Activated CD4-positive, alpha-beta T cell treated with anti-CD3 and anti-CD28 coated beads, Interleukin-2, amount 50 U/mL, for 4 hours (primary cell): ENCODE measurements around the gene CDC6.

Experiments used
- DNase-seq, 2 experiments: peaks; one replicate each; pipeline ENCODE4 v3.0.0-alpha.2; 2020

Gene CDC6

DNA sequence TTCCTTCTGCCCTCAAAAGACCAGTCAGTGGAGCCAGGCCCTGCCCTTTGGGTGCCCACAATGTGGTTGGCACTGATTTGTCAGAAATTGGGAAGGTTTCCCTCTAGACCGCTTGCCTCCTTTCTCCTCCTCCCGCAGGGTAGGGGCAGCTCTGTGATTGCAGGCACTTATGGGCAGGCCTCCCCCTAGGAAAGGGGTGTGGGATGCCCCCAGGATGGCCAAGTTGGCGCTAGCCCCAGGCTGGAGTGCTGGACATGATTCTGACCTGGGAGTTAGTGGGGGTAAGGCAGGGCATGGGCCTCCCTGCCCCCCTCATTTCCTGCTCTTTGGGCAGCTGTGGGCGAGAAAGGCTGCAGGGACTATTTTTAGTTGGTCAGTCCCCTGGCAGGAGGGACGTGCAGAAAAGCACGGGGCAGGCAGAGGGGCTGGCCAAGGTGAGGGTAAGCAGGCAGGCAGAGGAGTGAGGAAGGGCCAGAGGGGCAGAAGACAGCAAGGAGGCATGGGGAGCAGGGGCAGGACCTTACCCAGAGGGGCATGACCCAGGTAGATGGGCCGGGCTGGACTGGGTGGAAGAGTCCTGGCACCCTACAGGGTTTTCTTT is 24.6 kb downstream of the CDC6 start:
- no peak for DNase-seq

DNA sequence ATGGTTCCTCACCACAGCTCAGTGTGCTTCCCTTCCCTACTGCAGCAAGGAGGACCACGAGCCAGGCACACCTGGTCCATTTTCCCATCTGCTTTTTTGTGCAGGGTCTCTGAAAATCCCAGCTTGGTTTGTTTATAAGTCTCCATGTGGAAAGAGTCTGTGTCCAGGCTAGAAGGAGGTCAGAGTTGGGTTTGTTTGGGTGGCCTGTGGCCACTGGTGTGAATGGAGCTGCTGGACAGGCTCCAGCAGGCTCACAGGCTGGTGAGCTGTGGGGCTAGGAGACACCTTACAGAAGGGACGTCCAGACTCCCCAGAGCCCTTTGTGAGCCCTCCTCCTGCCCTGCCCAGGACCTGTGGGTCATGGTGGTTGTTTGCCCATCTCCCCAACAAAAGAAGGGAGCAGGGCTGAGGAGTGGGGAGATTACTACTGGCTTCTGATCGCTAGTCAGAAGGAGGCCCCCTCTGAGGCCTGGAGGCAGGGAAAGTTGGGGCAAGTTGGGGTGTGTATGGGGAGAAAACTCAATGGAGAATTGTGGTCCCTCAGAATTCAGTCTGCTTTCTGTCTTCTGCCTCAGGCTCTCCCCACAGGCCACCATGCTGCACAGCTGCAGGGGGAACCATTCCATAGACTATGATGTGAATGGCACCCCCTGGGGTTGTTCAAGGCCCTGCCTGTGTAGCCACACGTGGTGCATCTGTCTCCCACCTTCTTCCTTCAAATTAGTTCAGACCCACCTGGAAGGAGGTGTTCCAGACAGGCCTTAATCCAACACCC is 25.4 kb downstream of the CDC6 start:
- no peak for DNase-seq

- no peak for DNase-seq
These were observed 26.2 kb downstream of the CDC6 start for GRCh38 chr17:40313668-40314583.

DNA sequence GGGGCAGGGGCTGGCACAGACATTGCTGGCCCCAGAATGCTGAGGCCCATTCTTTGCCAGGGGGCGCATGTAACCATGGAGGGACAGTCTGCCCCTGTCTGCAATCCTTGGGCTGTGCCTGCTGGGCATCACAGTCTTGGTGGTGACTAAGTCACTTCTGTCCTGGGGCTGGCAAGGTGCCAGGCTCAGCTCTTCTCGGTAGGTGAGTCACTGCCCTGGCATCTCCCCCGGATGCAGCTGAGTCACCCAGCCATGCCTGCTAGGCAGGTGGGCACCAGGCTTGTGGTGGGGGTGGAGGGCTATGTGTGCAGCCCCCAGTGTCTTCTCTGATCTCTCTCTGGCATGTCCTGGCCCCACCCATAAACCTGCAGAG is 26.9 kb downstream of the CDC6 start:
- peak; percentile 90 to 91 for DNase-seq

DNA sequence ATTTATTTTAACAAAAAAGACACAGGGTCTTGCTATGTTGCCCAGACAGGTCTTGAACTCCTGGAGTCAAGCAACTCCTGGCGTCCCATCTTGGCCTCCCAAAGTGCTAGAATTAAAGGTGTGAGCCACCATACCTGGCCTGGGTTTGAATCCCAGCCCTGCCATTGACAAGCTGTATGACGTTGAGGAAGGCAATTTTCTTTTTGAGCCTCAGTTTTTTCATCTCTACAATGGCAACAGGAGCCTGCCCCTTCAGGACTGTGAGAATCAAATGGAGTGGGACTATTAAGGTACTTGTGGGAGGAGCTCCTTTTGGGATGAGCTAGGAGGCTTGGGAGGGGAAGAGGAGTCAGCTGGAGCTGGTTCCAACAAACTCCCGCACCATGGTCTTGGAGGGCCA is 27.5 kb downstream of the CDC6 start:
- no peak for DNase-seq

DNA sequence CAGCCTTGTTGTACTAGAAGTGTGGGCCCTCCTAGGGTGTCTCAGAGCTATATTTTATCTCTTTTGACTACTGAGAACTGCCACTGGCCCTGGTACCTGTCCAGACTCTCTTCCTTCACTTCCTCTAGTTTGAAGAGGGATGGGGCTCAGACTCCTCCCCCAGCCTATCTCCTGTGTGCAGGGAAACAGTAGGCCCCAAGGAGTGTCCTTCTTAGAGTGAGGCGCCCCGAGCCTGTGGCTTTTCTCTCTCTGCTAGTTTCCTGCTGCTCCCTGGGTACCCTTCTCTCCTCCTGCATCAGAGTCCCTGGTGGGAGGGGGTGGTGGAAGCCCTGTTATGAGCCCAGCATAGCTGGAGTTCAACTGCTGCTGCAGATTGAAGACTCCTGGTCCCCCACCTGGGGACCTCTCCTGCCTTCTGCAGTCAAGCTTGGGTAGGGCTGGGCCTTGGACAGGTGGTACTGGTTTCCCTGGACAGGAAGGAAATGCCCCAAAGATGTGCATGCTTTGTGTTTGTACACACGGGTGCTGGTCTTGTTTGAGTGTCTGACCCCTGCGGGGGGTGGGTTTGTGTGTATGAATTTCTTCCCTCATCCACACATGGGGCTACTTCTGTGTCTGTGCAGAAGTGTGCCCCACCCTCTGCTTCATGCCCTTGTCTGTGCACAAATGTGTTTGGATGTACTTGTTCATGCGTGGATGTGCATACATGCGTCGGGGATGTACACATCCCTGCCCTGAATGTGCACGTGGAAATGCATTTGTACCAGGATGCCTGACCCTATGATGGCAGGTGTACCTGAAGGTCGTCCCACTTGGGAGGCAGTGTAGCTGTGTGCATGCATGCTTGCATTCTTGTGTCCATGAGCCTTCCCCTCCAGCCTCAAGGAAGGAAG is 28.2 kb downstream of the CDC6 start:
- DNase-seq: no peak

DNA sequence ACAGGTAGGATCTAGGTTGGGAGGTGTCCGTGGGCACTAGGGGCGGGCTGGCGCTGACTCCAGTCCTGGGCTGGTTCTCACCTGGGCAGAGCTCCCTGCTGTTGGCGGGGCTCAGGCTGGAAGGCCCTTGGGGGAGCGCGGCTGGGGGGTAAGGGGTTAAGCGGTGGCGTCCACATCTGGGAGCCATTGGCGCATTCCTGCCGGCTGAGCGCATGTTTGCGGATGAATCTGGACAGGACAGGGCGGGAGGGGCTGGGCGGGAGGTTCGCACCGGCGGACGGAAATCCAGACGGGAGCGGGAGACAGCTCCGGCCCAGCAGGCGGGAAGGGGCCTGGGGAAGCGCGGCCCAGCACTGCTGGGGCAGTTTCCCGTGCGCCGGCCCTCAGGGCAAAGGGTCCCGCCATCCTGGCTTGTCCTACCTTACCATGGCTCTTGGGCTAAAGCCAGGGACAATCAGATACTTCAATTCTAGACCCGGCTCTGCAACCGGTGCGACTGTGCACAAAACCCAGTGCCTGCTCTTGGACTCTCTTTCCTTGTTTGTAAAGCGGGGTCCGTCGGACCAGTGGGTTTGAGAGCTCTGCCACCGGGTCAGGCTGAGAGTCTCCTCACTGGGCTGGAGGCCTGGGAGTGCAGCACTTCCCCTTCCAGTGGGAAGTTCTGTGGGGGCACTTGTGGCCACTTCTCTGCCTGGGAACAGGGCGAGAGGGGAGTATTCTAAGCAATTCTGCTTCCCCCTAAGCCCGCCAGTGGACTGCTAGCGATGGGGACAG is 29.1 kb downstream of the CDC6 start:
- DNase-seq: no peak

DNA sequence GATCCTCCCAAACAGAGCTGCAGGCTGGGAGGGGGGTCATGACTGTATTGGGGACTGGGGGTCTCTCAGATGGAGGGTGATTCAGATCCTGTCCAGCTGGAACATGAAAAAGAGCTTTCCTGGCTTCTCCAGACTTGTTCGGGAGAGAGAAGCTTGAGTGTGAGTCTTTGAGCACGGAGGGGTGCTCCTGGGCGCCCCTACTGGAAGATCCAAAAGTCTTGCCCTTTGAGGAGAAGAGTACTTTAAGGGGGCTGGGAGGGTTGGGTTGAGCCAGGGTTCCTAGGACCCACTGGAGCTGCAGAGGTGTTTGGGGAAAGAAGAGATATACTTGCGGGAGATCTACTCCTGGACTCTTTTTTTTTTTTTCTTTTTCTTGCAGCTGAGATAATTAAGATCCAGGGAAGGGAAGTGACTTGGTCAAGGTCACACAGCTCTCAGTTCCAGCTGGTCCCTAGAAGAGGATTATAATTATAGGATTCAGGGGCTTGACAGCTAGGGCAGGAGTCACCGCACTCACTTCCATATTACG is 29.7 kb downstream of the CDC6 start:
- DNase-seq: peak in 1 of 2 experiments; percentile 47

DNA sequence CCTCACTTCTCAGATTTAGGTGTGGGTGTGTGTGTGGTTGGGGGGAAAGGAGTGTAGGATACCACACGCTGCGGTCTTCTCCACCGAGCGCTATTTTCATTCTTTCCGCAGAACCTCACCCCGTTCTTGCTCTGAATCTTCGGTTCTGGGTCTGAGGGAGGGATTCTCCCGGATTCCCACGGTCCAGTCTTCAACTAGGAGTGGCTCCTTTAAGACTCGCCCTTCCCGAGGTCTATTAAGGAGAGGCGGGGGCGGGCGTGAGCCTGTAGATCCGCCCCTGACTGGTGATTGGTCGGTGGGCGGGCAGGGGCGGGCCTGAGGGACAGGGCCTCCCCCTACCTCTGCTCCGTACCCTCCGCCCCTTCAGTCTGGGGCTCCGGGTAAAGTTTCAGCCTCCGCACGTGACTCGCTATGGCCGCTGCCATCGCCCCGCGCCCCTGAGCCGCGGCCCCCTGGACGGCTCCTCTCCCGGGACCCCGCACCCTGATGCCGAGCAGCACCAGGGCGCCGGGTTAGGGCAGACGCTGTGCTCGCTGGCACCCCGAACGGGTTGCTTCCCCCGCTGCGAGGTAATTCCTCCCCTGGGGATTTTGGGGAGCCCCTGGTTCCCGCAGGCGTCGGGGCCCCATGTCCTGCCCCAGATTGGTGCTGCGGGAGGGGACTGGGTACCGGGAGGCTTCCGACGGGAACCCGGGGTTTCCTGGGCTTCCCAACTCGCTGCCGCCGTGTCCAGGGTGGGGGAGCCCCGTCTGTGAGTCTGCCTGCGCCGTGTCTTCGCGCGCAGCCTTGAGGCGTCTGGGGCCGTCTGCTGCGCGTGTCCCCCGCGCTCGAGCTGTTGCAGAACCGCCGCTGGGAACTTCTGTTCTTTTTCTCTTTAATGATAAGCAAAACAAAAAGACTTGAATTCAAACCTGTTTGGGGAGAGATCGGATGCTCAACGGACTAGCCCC is 30.5 kb downstream of the CDC6 start:
- DNase-seq: peak; percentile 87 to 88

DNA sequence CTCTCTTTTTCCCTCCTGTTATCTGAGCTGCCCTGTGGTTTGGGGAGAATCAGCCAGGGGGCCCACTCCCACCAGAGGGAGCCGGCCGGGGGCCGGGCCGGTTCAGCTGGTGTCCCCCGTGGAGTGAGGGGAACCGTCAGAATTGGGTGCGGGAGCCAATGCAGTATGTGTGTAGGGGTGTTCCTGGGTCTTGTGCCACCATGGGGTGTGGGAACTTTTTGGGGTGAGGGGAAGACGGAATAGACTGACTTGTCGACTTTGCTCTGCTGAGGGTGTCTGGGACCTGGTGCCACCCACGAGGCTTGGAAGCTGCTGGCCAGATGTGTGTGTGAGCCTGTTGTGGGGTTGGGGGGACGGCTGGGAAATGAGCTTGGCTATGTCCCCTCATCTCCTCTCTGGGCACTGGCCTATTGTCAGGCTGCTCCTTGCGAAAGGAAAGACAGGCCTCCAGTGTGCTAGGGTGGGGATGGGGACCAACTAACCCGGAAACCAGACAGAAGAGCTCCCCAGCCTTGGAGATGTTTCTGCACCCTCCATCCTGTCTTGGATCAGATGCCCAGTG is 31.2 kb downstream of the CDC6 start:
- DNase-seq: no peak

- peak; percentile 76 to 84 for DNase-seq
These were observed 32.2 kb downstream of the CDC6 start for GRCh38 chr17:40319651-40320540.

DNA sequence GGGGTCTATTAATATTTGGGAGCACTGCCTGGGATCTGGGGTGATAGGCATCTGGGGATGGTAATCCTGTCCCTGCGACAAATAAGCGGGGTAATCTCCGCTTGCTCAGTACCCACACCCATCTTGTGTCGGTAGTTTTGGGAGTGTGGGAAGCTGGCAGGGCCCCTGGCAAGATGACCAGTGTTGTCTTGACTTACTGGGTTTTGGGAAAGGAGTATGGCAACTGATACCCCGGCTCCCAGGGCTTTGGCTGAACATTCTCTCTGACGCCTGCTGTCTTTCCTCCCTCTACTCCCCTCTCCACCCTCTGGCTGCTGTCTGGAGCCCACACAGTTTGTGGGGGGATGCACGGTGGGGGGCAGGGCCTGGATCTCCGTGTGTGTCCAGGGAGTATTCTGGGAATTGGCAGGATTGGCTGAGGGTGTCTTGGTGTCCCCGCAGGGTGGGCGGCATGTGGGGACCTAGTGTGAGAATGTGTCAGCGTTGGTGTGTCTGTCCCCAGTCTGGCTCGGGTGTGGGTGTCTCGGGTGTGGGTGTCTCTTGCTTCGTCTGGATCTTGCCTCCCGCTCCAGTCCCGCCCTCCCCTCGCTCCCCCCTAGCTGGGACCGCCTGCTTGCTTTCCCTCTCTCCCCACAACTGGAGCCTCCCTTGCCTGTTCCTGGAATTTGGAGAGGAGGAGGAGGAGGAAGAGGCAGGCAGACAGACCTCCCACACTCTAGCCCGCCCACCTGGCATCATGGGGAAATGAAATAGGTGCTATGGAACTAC is 33.3 kb downstream of the CDC6 start:
- peak; percentile 59 to 68 for DNase-seq

GRCh38 chr17:40321524-40321929 is 33.8 kb downstream of the CDC6 start:
- no peak for DNase-seq

- no peak for DNase-seq
These were observed 34.3 kb downstream of the CDC6 start for GRCh38 chr17:40321961-40322357.

DNA sequence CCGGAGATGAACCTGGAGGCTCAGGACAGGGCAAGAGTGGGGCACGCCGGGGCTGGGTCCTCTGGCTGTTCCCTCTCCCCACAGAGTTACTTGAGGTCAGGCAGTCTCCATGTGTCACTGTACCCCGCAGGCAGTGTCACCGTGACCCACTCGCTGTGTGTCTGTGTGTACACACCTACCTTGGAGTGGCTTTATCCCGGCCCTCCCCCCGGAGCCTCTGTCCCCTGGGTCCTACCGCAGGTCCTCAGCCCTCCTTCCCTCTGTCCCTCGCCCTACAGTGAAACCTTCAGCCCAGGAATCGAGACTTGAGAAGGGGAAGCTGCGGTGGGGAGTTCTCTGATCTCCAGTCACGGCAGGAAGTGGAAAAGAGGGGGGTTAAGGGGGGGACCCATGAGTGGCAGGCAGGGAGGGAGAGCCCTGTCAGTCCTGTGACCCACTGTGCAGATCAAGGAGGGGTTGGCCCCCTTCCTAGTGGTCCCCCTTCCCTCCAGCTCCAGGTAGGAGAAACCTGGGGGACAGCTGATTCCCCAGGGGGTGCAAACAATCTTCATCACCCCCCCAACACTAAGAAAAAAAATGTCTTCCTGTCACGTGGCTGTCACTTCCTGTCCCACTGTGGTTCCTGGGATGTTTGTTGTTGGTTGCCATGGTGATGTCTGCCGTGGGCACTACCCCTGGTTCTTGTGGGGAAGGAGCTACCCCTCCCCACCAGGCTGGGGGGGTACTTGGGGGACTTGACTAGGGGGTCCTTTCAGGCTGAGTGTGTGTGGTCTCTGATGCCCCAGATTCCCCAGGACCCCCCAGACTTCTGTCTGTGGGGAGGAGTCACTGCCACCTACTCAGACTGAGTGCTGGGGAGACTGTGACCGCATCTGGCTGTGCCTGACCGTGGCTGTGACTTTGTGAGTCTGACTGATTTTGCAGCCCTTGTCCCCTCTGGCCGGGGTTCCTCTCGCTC is 35.0 kb downstream of the CDC6 start:
- DNase-seq: peak; percentile 75 to 78
